ENCODE data around the gene GNAI3.

The GNAI3 gene

DNA sequence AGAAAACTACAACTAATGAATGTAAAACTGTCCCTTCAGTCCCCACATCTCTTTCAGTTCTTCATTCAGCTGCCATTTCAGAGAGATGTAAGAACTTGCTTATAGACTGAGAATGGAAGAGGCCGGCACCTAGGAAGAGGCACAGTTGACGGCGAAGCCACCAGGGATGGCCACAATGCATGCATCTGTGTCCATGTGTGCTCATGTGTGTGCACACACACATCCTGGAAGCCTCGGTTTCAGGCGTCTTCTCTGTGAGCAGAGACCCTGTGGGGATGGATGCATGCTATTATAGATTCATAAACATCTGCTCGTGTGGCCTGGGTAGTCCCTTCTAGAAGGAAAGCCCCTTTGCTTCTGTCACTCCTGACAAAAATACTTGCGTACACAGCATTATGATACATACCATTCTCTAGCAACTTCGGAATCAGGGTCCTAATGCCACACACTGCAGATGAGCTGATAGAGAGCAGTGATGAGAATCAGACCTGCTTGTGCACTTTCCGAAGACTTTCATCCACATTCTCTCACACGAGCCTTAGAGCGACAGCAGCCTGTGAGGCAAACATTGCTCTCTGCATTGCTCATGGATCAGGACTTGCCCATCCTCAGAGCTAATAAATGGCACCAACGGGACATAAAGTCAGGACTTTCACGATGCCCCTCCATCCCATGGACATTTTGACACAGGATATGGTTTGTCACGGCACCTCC is 21.2 kb upstream of the GNAI3 start:
- DNase-seq (ENCODE audit: low spot score) = no peak

DNA sequence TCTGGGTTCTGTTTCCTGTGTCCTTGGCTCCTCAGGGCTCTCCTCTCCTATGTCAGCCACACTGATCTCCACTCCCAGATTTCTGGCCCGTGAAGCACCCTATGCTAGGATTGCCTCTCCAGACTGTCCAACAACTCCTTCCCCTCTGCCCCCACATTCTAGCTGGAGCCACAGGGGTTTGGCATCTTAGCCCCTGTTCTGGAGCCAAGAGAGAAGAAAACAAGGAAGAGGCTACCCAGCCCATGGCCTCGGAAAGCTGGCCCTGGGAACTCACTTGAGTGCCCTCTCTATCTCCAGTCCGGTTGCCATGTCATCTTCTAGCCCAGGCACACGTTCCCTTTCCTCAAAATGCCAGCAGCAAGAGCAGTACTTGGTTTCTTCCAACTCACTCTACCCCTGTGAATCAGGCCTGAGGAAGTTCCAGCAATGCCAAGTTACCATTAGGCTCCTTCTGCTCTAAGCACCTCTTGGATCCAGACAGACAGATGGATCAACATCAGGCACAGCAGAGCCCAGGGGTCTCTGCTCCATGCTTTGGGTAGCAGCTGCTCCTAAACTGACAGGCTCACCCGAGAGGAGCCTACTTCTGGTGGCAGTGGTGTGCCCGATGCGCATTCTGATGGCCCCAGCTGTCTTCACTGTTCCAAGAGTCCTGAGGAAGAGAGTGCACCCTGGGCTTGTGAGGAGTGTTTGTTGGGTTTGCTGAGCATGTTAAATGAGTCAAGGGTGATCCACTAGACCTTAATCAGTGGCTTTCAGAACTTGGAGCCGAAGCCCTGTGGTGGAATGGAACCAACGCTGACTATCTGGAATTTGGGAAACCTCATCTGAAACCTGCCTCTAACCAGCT is 20.3 kb upstream of the GNAI3 start:
- no peak for DNase-seq (ENCODE audit: low spot score)

DNA sequence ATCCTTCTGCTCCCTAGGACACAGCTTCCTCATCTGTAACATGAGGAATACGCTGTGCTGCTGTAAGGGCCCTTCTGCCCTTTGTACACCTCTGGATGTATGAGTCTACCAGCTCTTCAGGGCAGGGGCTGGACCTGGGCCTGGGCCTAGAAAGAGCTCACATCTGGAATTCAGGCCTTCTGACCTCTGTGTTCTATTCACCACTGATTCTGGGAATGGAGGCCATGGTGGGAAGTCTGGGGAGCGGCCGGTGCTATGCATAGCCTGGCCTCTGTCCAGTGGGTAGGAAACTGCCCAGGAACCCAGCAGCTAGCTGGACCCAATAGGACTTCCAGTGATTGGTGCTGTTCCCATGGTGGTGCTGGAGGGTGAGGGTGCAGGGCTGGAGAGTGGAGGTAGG is 19.7 kb upstream of the GNAI3 start:
- DNase-seq (ENCODE audit: low spot score) = no peak

- DNase-seq (ENCODE audit: low spot score) = no peak
Measured at GRCh38 chr1:109529881-109530456, 18.4 kb upstream of the GNAI3 start.

GRCh38 chr1:109530457-109531087 is 17.8 kb upstream of the GNAI3 start:
- peak; percentile 58 for DNase-seq (ENCODE audit: low spot score)

GRCh38 chr1:109531380-109531779 is 17.0 kb upstream of the GNAI3 start:
- DNase-seq (ENCODE audit: low spot score) = no peak

DNA sequence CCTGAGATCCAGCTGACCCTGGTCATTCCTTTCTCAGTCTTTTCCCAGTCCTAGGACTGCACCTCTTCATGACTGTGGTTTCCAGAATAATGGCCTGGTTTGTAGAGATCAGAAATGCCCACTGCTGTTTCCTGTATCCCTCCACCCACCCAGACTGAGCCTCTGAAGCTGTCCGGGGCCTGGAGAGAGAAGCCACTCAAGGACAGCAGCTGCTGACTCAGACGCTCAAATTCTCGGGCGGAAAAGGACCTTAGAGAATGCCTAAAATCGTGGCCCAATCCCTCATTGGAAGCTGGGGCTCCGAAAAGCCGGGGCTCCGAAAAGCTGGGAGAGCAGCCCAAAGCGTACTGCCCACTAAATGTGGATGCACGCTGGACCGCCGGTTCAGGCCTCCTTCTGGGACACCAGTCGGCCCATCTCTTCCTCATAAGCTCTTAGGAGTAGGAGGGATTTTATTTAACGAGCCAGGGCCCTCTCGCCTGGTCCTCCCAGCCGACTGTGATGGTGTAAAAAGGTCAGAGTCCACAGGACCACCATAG is 16.5 kb upstream of the GNAI3 start:
- DNase-seq (ENCODE audit: low spot score) = no peak

DNA sequence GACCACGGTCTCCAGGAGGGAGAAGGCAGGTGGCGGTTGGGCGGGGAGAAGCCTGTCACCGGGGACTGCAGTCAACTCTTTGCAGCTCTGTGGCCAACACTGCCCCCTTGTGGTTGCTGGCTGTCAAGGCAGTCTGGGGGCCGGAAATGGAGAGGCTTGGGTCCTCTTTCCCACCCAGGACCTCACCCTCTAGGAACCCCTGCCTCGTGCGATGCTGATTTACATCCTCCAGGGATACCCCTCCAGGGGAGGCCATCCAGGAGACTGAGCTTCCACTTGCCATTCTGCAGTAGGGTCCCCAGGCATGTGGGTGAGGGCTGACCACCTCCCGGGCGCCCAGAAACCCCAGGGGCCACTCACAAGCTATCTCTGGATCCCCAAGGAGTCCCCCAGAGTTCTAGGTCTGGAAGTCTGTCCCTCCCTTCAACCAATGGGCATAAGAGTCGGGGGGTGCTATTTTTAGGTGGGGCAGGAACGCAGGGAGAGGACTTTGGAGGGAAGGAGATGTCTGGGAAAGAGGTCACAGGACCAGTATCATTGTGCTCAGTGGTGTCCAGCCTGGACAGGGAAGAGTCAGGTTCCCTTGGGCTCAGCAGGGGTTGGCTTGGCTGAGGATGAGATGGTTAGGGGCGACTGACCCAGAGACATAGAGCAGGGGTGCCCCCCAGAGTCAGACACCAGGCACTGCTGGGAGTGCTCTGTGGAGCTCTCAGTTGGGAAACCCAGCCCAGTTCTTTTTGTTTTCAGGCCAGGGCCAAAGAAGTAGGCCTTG is 15.9 kb upstream of the GNAI3 start:
- DNase-seq (ENCODE audit: low spot score) = peak; percentile 89

DNA sequence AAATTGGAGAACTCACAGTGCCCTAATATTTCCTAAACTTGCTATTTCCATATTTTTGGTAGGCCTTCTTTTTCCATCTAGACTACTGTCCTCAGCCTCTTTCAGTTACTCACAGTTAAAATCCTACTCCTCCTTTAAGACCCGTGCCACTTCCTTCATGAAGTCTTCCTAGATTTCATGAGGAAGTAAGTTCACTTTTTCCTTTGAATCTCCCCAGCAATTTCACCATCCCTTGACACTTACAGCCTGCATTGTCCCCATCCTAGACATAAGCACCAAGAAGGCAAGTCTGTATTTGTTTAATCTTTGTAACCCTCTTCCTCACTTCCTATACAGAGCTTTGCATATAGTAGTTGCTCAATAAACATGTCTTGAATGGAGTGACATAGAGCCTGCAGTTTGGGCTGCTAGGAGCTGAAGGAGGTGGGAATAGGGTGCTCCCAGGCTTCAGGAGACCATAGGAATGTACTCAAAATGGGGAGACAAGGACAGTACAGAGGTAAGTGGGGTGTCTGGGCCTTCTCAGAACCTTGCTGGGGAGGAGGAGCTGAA is 14.0 kb upstream of the GNAI3 start:
- DNase-seq (ENCODE audit: low spot score) = no peak

DNA sequence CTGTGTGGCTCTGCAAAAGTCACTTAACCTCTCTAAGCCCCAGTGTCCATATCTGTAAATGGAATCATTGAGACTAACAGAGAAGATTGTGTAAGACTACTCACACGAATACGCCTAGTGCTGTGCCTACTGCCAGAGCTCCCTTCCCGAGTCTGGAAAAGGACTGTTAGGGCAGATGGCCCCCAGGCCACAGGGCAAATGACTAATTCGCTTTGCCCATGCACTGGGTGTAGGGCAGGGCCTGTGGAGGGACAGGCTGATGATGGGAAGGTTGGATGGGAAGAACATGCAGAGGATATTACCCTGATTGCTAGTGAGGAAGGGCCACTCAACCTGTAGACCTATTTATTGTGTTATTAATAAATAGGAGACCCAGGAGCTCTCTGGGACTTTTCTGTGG is 12.9 kb upstream of the GNAI3 start:
- no peak for DNase-seq (ENCODE audit: low spot score)

DNA sequence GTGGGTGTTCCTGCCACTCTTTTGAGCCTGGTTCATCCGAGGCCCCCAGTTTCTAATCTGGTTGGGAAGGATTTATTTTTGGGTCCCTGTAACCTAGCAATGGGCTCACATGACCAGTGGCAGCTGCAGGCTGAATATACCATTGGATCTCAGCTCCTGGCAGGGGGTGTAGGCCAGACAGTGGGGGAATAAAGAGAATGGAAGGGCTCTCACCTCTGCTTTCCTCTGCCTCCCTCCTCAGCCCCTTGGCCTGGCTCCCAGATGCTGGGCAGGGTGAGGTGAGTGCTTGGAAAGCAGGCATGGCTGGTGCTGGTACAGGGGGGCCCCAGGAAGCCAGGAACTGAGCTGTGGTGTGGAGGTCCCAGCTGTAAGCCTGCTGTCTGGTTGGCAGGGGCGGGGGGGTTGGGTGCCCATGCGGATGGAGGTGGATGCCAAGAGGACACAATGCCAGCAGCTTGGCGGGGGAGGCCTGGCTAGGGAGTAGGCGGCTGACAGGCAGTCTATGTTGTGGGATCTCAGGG is 12.4 kb upstream of the GNAI3 start:
- peak; percentile 82 for DNase-seq (ENCODE audit: low spot score)

DNA sequence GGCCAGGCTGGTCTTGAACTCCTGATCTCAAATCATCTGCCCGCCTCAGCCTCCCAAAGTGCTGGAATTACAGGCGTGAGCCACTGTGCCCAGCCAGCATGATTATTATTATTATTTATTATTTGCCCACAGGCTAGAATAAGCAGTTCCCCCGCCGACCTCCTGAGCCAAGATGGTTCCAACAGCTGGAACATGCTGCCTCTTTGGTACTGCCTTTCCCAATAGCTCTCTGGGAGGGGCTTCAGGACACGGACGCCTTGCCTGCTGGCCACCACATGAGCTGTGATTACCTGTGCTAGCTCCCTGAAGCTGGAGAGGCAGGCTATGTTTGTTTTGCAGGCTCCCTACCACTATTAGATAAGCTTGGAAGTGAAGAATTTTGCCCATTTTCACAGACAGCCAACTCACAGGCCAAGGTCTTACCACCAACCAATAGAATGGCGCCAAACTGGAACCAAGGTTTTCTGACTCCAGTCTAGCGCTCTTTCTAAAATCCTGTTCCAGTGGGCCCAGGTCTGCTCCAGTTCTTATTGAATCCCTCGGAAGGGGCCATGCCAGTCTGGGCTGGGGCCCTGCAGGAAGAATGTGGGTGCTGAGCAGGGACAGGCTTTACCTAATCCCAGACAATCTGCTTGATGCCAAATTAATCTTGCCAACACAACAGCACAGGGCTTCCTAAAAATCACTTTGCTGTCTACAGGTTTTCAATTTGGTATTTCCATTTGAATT is 10.8 kb upstream of the GNAI3 start:
- DNase-seq (ENCODE audit: low spot score) = no peak

GRCh38 chr1:109538827-109539555 is 9.4 kb upstream of the GNAI3 start:
- no peak for DNase-seq (ENCODE audit: low spot score)

GRCh38 chr1:109539676-109540075 is 8.7 kb upstream of the GNAI3 start, which contains the start of gene GPR61:
Gene GPR61 (plus strand): TSS chr1:109539872. CDS start chr1:109543023, 3,151 bp downstream.
- peak; percentile 74 for DNase-seq (ENCODE audit: low spot score)

- peak; percentile 33 for DNase-seq (ENCODE audit: low spot score)
Measured at GRCh38 chr1:109541102-109541501, 7.3 kb upstream of the GNAI3 start.

GRCh38 chr1:109542657-109543056 is 5.8 kb upstream of the GNAI3 start:
- DNase-seq (ENCODE audit: low spot score) = no peak

DNA sequence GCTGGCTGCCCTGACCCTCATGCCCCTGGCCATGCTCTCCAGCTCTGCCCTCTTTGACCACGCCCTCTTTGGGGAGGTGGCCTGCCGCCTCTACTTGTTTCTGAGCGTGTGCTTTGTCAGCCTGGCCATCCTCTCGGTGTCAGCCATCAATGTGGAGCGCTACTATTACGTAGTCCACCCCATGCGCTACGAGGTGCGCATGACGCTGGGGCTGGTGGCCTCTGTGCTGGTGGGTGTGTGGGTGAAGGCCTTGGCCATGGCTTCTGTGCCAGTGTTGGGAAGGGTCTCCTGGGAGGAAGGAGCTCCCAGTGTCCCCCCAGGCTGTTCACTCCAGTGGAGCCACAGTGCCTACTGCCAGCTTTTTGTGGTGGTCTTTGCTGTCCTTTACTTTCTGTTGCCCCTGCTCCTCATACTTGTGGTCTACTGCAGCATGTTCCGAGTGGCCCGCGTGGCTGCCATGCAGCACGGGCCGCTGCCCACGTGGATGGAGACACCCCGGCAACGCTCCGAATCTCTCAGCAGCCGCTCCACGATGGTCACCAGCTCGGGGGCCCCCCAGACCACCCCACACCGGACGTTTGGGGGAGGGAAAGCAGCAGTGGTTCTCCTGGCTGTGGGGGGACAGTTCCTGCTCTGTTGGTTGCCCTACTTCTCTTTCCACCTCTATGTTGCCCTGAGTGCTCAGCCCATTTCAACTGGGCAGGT is 5.0 kb upstream of the GNAI3 start:
- DNase-seq (ENCODE audit: low spot score) = no peak

GRCh38 chr1:109543988-109544735 is 4.3 kb upstream of the GNAI3 start:
- no peak for DNase-seq (ENCODE audit: low spot score)
